HL-60 (cell line): Measurements from ENCODE around the gene LAMA4.

ENCODE experiments used
- DNase-seq, 2 experiments: peaks; one replicate each; pipeline ENCODE4 v3.0.0-alpha.2; 2010 to 2020; ENCODE audit warnings: low read depth in 1 of 2, low spot score in 1 of 2
- H3K27ac ChIP-seq: fragments of 250-450 bp; sonication (Bioruptor Pico); replicated peaks from 2 replicates; pipeline ENCODE4 v1.5.1; 2020; ENCODE audit warnings: mild to moderate bottlenecking, moderate library complexity
- H3K27me3 ChIP-seq: fragments of 250-450 bp; sonication (Bioruptor Pico); 2 replicates; pipeline ENCODE4 v1.5.1; 2021; ENCODE audit warnings: mild to moderate bottlenecking, moderate library complexity; ENCODE audit not compliant: insufficient read depth, poor library complexity, severe bottlenecking
- H3K4me3 ChIP-seq: replicated peaks from 2 replicates; pipeline ENCODE4 v1.5.1; 2011; ENCODE audit warnings: mild to moderate bottlenecking, control low read depth, low read length; ENCODE audit not compliant: insufficient read depth
- GABPA ChIP-seq: IDR thresholded peaks from 2 replicates; pipeline ENCODE4 v1.6.1; 2012; ENCODE audit warnings: low read depth
- POLR2AphosphoS5 ChIP-seq: IDR thresholded peaks from 2 replicates; pipeline ENCODE4 v1.6.1; 2012; ENCODE audit warnings: low read depth
- SPI1 ChIP-seq: IDR thresholded peaks from 2 replicates; pipeline ENCODE4 v1.6.1; 2012; ENCODE audit warnings: low read depth, mild to moderate bottlenecking, borderline replicate concordance
- TF ChIP-seq, protein P1 (sequence below): IDR thresholded peaks from 2 replicates; pipeline ENCODE4 v1.6.1; 2012; ENCODE audit warnings: low read depth; ENCODE audit not compliant: insufficient replicate concordance
- TF ChIP-seq, protein P2 (sequence below): IDR thresholded peaks from one replicate; pipeline ENCODE4 v1.5.1; 2011; ENCODE audit warnings: low read length, control low read depth, inconsistent platforms; ENCODE audit not compliant: insufficient read depth

Gene LAMA4

DNA sequence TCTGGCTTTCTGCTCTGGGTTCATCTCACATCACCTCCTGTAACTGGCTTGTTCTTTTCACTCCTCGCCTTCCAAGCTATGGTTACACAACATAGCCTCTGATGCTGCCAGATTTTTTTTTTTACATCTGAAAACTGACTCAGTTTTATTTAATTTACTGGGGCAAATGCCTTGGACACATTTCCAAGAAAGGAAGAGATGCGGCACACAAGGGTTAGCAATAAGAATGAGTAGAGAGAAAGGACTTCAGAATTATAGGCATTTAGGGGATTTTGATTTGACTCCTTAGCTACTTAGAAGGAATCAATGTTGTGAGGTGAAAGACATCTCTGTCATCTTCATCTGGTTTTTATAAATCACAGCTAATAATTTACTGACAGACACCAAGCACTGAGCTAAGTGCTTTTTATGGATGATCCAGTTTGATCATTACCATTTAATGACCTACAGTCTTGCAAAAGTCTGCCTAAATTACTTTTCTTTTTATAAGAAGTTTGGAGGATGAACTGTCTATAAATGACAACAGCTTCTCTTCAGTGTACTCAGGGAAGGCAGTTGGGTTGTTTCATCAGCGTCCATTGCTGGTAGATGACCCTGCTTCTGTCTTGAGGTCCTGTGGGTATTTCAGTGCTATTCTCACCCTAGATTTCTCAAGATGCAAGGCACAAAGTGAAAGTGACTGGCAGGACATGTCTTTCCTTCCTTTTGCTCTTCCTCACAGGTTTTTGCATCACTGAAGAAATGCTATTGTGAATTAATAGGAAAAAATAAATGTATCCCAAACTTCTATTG lies 31.1 kb downstream of the LAMA4 start:
- Histone ChIP-seq H3K27ac (no peak overlapping the region), H3K4me3 (no peak overlapping the region), H3K27me3 (no peaks in the 10 kb centered on the region)
- TF ChIP-seq, protein P1, sequence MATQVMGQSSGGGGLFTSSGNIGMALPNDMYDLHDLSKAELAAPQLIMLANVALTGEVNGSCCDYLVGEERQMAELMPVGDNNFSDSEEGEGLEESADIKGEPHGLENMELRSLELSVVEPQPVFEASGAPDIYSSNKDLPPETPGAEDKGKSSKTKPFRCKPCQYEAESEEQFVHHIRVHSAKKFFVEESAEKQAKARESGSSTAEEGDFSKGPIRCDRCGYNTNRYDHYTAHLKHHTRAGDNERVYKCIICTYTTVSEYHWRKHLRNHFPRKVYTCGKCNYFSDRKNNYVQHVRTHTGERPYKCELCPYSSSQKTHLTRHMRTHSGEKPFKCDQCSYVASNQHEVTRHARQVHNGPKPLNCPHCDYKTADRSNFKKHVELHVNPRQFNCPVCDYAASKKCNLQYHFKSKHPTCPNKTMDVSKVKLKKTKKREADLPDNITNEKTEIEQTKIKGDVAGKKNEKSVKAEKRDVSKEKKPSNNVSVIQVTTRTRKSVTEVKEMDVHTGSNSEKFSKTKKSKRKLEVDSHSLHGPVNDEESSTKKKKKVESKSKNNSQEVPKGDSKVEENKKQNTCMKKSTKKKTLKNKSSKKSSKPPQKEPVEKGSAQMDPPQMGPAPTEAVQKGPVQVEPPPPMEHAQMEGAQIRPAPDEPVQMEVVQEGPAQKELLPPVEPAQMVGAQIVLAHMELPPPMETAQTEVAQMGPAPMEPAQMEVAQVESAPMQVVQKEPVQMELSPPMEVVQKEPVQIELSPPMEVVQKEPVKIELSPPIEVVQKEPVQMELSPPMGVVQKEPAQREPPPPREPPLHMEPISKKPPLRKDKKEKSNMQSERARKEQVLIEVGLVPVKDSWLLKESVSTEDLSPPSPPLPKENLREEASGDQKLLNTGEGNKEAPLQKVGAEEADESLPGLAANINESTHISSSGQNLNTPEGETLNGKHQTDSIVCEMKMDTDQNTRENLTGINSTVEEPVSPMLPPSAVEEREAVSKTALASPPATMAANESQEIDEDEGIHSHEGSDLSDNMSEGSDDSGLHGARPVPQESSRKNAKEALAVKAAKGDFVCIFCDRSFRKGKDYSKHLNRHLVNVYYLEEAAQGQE: no peak
- TF ChIP-seq POLR2AphosphoS5 (no peak), GABPA (no peak), SPI1 (no peak)
- TF ChIP-seq, protein P2, sequence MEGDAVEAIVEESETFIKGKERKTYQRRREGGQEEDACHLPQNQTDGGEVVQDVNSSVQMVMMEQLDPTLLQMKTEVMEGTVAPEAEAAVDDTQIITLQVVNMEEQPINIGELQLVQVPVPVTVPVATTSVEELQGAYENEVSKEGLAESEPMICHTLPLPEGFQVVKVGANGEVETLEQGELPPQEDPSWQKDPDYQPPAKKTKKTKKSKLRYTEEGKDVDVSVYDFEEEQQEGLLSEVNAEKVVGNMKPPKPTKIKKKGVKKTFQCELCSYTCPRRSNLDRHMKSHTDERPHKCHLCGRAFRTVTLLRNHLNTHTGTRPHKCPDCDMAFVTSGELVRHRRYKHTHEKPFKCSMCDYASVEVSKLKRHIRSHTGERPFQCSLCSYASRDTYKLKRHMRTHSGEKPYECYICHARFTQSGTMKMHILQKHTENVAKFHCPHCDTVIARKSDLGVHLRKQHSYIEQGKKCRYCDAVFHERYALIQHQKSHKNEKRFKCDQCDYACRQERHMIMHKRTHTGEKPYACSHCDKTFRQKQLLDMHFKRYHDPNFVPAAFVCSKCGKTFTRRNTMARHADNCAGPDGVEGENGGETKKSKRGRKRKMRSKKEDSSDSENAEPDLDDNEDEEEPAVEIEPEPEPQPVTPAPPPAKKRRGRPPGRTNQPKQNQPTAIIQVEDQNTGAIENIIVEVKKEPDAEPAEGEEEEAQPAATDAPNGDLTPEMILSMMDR: no peak
- DNase-seq: no peak

DNA sequence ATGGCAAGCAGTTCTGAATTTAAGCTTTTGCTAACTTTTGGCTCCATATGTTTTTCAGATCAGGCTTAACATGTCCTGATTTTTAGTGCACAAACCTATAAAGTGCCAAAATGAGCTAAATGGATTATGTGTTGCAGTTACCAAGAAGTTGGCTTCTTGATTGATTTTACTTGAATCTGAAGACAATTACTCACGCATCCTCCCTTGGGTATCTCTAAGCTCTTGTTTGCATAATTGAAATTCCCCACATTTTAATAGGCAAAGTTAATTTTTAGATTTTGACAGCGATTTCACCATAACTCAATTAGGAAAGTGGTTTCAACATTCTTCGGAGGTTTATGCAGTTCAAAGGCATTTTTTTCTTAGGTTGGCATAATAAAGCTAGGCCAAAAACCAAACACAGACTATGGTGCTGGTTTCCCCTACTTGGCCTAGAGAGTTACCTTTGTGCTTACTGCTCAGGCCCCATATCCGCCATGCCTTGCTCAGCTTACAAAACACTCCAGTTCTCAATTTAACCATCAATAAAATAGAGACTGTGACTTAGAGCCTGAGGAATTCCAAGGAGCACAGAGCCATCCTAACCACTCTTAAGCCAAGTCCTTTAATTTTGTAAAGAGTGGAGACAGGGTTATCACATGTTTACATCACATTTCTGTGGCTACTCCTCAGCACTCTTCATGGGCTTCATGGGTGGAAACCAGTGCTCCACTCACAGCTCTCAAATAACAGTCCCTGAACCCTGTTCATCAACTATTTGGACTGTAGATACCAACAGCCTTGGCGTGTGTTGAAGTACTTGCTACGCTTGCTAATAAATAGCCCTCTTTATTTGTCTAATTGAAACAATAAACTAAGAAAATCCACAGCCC lies 32.1 kb downstream of the LAMA4 start:
- no peak for TF ChIP-seq SPI1
- no peak for TF ChIP-seq POLR2AphosphoS5
- TF ChIP-seq GABPA: no peak
- TF ChIP-seq, protein P2: no peak
- TF ChIP-seq, protein P1: no peak
- Histone ChIP-seq H3K4me3 (no peak overlapping the region), H3K27me3 (no peaks in the 10 kb centered on the region), H3K27ac (no peak overlapping the region)
- no peak for DNase-seq

DNA sequence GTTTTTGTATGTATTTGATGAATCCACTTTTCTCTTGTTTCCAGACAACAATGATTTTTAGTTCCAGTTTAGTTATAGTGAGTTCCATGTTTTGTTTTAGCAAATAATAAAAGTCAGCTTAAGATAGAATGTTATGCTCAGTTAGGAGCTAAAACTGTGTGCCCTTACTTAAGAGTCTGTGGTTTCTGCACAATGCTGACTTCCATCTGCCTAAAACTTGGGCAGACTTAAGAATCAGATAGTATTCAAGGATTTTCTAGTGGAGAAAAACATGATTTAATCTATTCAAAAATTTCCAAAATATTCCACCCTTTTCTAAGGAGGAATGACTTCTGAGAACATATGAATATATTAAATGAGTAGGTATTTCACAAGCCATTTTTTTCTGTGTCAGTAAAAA lies 32.8 kb downstream of the LAMA4 start:
- no peak overlapping the region for H3K4me3 ChIP-seq
- no peaks in the 10 kb centered on the region for H3K27me3 ChIP-seq
- no peak for DNase-seq
- TF ChIP-seq SPI1 (no peak), POLR2AphosphoS5 (no peak), GABPA (no peak)
- TF ChIP-seq, protein P2: no peak
- TF ChIP-seq, protein P1: no peak
- H3K27ac ChIP-seq: no peak overlapping the region
